ENCODE results near the gene IGLL1.

- TF ChIP-seq POLR2A (IDR thresholded peaks at IDR 0.05; ENCODE audit: extremely low read depth, insufficient read length) (no peak), CTCF (IDR thresholded peaks at IDR 0.05; ENCODE audit: low read depth, low read length) (no peak), MAX (IDR thresholded peaks at IDR 0.05; ENCODE audit: low read depth, low read length) (no peak)
Measured at GRCh38 chr22:23609983-23610781, 30.1 kb upstream of the IGLL1 start.
